Endodermal cell (in vitro differentiated cells): ENCODE results near the gene A4GALT. TPM values are rescaled to one million over a fixed set of nuclear protein-coding genes. Genes with fewer than 3 reads are reported as not detected.
"Not testable (repeated sequence)": the region's sequence is repeated elsewhere in the genome, so short reads cannot be mapped to it uniquely, and the experiment has no call there.

Experiments
- DNase-seq: peaks from one replicate; pipeline ENCODE4 v3.0.0-alpha.2; 2017
- H3K27ac ChIP-seq: 2 replicates; pipeline ENCODE4 v1.5.1; 2013; ENCODE audit warnings: mild to moderate bottlenecking, low read depth, low read length, moderate library complexity
- H3K27me3 ChIP-seq: 2 replicates; pipeline ENCODE4 v1.6.1; 2013; ENCODE audit warnings: mild to moderate bottlenecking, low read length, moderate library complexity; ENCODE audit not compliant: insufficient read depth, control insufficient read depth, poor library complexity, severe bottlenecking
- H3K36me3 ChIP-seq: 2 replicates; pipeline ENCODE4 v1.7.0; 2013; ENCODE audit warnings: mild to moderate bottlenecking, low read length, moderate library complexity; ENCODE audit not compliant: control insufficient read depth, insufficient read depth
- H3K4me1 ChIP-seq: one replicate; pipeline ENCODE4 v1.7.0; 2013; ENCODE audit warnings: low read length; ENCODE audit not compliant: control insufficient read depth, insufficient read depth
- H3K4me3 ChIP-seq: 2 replicates; pipeline ENCODE4 v1.5.1; 2013; ENCODE audit warnings: mild to moderate bottlenecking, low read length, moderate library complexity
- H3K9ac ChIP-seq: 2 replicates; pipeline ENCODE4 v1.6.1; 2013; ENCODE audit warnings: mild to moderate bottlenecking, low read length, moderate library complexity; ENCODE audit not compliant: poor library complexity, severe bottlenecking; ENCODE audit errors: extremely low read depth
- H3K9me3 ChIP-seq: 2 replicates; pipeline ENCODE4 v1.6.1; 2013; ENCODE audit warnings: mild to moderate bottlenecking, low read length, moderate library complexity; ENCODE audit not compliant: control insufficient read depth
- H3K27ac Mint-ChIP-seq: 2 replicates; pipeline ENCODE4 v1.8.0; 2020; ENCODE audit warnings: mixed read lengths
- H3K27me3 Mint-ChIP-seq: 2 replicates; pipeline ENCODE4 v1.8.0; 2021; ENCODE audit warnings: mild to moderate bottlenecking, mixed read lengths; ENCODE audit not compliant: insufficient read depth
- H3K36me3 Mint-ChIP-seq: 2 replicates; pipeline ENCODE4 v1.8.0; 2020; ENCODE audit warnings: low read depth, mixed read lengths
- H3K4me1 Mint-ChIP-seq: 2 replicates; pipeline ENCODE4 v1.8.0; 2020; ENCODE audit warnings: mixed read lengths
- H3K4me3 Mint-ChIP-seq: 2 replicates; pipeline ENCODE4 v1.8.0; 2020; ENCODE audit warnings: mild to moderate bottlenecking, moderate library complexity, mixed read lengths
- H3K9me3 Mint-ChIP-seq: 2 replicates; pipeline ENCODE4 v1.8.0; 2020; ENCODE audit warnings: mild to moderate bottlenecking, mixed read lengths
- WGBS, 2 experiments: methylation state at CpG; one replicate each; pipeline versions ENCODE4 v1.1.5 to v1.1.7; 2013; ENCODE audit warnings: missing lambda C conversion rate in 2 of 2, mixed read lengths in 1 of 2; ENCODE audit not compliant: insufficient coverage in 1 of 2, insufficient read length in 1 of 2; 5-methylcytosine and 5-hydroxymethylcytosine counted together
- total RNA-seq, 2 donors: library from RNA; stranded (reverse); fragmentation: NEBNext Ultra II Directional in 1 of 2; extraction: Animal tissue kit (Norgen Biotek cat#: 25700) in 1 of 2; gene quantifications; 2 replicates in 1 of 2; 3 replicates in 1 of 2; pipeline ENCODE4 v1.2.1, GENCODE V29; 2021
- TF ChIP-seq, protein P1 (sequence below): fragments of 200-600 bp; sonication (generic); conservative IDR thresholded peaks from 2 replicates; pipeline ENCODE4 v1.5.0; 2021; ENCODE audit warnings: antibody characterized with exemption, mild to moderate bottlenecking

Gene A4GALT
- total RNA-seq, 2 donors from 2014 or later, result 5.3 to 7.7 TPM

DNA sequence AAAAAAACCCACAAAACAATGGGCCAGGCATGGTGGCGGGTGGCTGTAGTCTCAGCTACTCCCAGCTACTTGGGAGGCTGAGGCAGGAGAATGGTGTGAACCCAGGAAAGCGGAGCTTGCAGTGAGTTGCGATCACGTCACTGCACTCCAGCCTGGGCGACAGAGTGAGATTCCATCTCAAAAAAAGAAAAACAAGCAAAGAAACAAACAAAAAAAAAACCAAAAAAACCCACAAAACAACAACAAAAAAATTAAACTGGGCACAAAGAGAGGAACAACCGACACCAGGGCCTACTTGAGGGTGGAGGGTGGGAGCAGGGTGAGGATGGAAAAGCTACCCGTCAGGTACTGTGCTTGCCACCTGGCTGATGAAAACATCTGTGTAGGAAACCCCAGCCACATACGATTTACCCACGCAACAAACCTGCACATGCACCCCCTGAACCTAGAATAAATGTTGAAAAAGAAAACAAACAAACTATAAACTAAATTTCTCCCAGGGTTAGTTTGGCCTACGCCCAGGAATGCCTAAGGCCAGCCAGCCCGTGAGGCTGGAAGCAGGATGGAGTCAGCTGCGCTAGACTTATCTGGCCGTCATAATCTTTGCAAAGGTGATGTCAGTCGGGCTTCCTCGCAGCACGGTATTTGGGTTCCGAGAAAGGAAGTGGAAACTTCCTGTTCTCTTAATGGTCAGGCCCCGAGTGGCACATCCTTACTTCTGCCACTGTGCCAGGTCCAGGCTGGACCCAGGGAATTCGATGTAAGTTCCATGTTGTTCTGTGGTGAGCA lies 49.6 kb downstream of the A4GALT start:
- no peak overlapping the region for H3K4me3 ChIP-seq
- H3K9me3 Mint-ChIP-seq, result peaks cover 4% of the 10 kb centered on the region
- TF ChIP-seq, protein P1, sequence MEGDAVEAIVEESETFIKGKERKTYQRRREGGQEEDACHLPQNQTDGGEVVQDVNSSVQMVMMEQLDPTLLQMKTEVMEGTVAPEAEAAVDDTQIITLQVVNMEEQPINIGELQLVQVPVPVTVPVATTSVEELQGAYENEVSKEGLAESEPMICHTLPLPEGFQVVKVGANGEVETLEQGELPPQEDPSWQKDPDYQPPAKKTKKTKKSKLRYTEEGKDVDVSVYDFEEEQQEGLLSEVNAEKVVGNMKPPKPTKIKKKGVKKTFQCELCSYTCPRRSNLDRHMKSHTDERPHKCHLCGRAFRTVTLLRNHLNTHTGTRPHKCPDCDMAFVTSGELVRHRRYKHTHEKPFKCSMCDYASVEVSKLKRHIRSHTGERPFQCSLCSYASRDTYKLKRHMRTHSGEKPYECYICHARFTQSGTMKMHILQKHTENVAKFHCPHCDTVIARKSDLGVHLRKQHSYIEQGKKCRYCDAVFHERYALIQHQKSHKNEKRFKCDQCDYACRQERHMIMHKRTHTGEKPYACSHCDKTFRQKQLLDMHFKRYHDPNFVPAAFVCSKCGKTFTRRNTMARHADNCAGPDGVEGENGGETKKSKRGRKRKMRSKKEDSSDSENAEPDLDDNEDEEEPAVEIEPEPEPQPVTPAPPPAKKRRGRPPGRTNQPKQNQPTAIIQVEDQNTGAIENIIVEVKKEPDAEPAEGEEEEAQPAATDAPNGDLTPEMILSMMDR, result no peak
- H3K27ac ChIP-seq, result no peak overlapping the region
- no peak overlapping the region for H3K9ac ChIP-seq
- H3K4me1 Mint-ChIP-seq, result no peaks in the 10 kb centered on the region
- H3K4me1 ChIP-seq, result no peaks in the 10 kb centered on the region
- H3K27me3 ChIP-seq, result no peaks in the 10 kb centered on the region
- no peaks in the 10 kb centered on the region for H3K36me3 Mint-ChIP-seq
- 87 to 89% methylated on average over 13 to 19 of the region's 19 CpGs for WGBS, 2 experiments
- no peak for DNase-seq
- no peaks in the 10 kb centered on the region for H3K27me3 Mint-ChIP-seq
- no peaks in the 10 kb centered on the region for H3K9me3 ChIP-seq
- no peak overlapping the region for H3K27ac Mint-ChIP-seq
- no peaks in the 10 kb centered on the region for H3K36me3 ChIP-seq
- no peak overlapping the region for H3K4me3 Mint-ChIP-seq

DNA sequence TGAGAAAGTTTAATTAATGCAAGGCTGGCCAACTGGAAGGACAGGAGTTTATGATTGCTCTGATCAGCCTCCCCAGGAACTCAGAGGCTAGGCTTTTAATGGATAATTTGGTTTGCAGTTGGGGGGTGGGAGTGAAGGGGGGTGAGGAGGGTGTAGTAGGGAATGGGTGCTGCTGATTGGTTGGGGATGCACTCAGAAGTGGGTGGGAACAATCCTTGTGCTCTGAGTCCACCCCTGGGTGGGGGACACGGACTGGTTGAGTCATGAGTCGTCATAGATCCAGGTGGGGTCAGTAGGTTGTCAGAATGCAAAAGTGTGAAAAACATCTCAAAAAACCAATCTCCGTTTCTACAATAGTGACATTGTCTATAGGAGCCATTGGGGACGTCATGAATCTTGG lies 50.6 kb downstream of the A4GALT start:
- Histone ChIP-seq H3K27ac (no peak overlapping the region), H3K27me3 (no peaks in the 10 kb centered on the region), H3K4me3 (no peak overlapping the region), H3K9me3 (no peaks in the 10 kb centered on the region), H3K36me3 (no peaks in the 10 kb centered on the region), H3K9ac (no peak overlapping the region), H3K4me1 (no peaks in the 10 kb centered on the region)
- 92 to 93% methylated on average over 4 of the region's 4 CpGs for WGBS, 2 experiments
- peaks cover 5% of the 10 kb centered on the region for H3K27me3 Mint-ChIP-seq
- no peaks in the 10 kb centered on the region for H3K4me1 Mint-ChIP-seq
- no peak overlapping the region for H3K27ac Mint-ChIP-seq
- H3K4me3 Mint-ChIP-seq, result no peak overlapping the region
- no peak for DNase-seq
- TF ChIP-seq, protein P1, result no peak
- H3K36me3 Mint-ChIP-seq, result no peaks in the 10 kb centered on the region
- H3K9me3 Mint-ChIP-seq, result peaks cover 4% of the 10 kb centered on the region

DNA sequence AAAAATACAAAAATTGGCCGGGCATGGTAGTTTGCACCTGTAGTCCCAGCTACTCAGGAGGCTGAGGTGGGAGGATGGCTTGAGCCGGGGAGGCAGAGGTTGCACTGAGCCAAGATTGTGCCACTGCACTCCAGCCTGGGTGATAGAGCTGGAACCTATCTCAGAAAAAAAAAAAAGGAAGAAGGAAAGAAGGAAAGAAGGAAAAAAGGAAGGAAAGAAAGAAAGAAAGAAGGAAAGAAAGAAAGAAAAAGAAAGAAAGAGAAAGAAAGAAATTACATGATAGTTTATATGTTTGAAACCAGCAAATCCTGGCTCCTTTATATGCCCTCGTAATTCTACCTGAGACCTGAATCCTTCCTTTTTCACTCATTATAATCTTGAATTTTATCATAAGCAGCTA lies 54.3 kb downstream of the A4GALT start:
- H3K4me3 Mint-ChIP-seq, H3K4me1 Mint-ChIP-seq, H3K9me3 ChIP-seq, DNase-seq, H3K9ac ChIP-seq, H3K36me3 Mint-ChIP-seq, H3K9me3 Mint-ChIP-seq, H3K36me3 ChIP-seq, H3K27ac Mint-ChIP-seq, H3K4me3 ChIP-seq, H3K27ac ChIP-seq, H3K4me1 ChIP-seq: not testable (repeated sequence)
- peaks cover 20% of the 10 kb centered on the region for H3K27me3 ChIP-seq
- H3K27me3 Mint-ChIP-seq, result peaks cover 24% of the 10 kb centered on the region
- WGBS, 2 experiments, result 84 to 95% methylated on average over 3 of the region's 3 CpGs
